Tibial artery (tissue), 4 donors: ENCODE results near the gene TLCD3B.
A peak's percentile ranks its signal among the peaks of the same experiment; 100 is the strongest.

Source experiments
- DNase-seq, 2 donors: peaks; one replicate each; pipeline ENCODE4 v3.0.0-alpha.2; 2019
- H3K27ac ChIP-seq, 2 donors: fragments of 200-600 bp; sonication (generic) in 1 of 2; 1 replicate in 1 of 2; 2 replicates in 1 of 2; pipeline ENCODE4 v1.5.1; 2018 to 2019; ENCODE audit warnings: mild to moderate bottlenecking in 1 of 2
- H3K27me3 ChIP-seq, 2 donors: fragments of 200-600 bp; sonication (generic) in 1 of 2; one replicate each; pipeline versions ENCODE4 v1.5.1 to v1.6.0; 2016 to 2019
- H3K36me3 ChIP-seq, 3 donors: fragments of 200-600 bp; sonication (generic) in 2 of 3; one replicate each; pipeline ENCODE4 v1.5.1; 2016 to 2019; ENCODE audit warnings: mild to moderate bottlenecking in 2 of 3
- H3K4me1 ChIP-seq, 4 donors: fragments of 200-600 bp; sonication (generic) in 2 of 4; 1 replicate in 3 of 4; 2 replicates in 1 of 4; pipeline ENCODE4 v1.5.1; 2016 to 2019
- H3K4me3 ChIP-seq, 2 donors: fragments of 200-600 bp; sonication (generic) in 1 of 2; 1 replicate in 1 of 2; 2 replicates in 1 of 2; pipeline ENCODE4 v1.5.1; 2018 to 2019; ENCODE audit warnings: mild to moderate bottlenecking in 2 of 2
- H3K9me3 ChIP-seq, 3 donors: fragments of 200-600 bp; sonication (generic) in 1 of 3; one replicate each; pipeline ENCODE4 v1.5.1; 2016 to 2019
- CTCF ChIP-seq, 2 experiments: fragments of 200-600 bp in 1 of 2; fragments of 450-650 bp in 1 of 2; IDR thresholded peaks; one replicate each; pipeline ENCODE4 v1.5.1; 2017 to 2019; ENCODE audit warnings: antibody characterized with exemption in 2 of 2, mild to moderate bottlenecking in 1 of 2, moderate library complexity in 1 of 2
- intact Hi-C: fragments of 100-400 bp; cut with DNase I; formaldehyde crosslinking; loops from one replicate; pipeline ENCODE4 v1.15.0; 2023; ENCODE audit warnings: low total_unique reads

Gene TLCD3B

GRCh38 chr16:30067584-30067916 is 36.5 kb upstream of the TLCD3B start:
- H3K36me3 ChIP-seq: peaks cover 55 to 60% (median 57%) of the 10 kb centered on the region in 3 donors
- H3K9me3 ChIP-seq: no peaks in the 10 kb centered on the region
- TF ChIP-seq CTCF (IDR thresholded peaks at IDR 0.05): no peak
- intact Hi-C loops: no loop called here
- peak overlapping the region; percentile 98 to 99 for H3K4me3 ChIP-seq
- peaks cover 0 to 64% (median 54%) of the 10 kb centered on the region in 4 donors for H3K4me1 ChIP-seq
- peak overlapping the region; percentile 96 to 97 for H3K27ac ChIP-seq
- no peaks in the 10 kb centered on the region for H3K27me3 ChIP-seq
- no peak for DNase-seq

- H3K27me3 ChIP-seq: no peaks in the 10 kb centered on the region
- peaks cover 0 to 66% (median 55%) of the 10 kb centered on the region in 4 donors for H3K4me1 ChIP-seq
- H3K9me3 ChIP-seq: no peaks in the 10 kb centered on the region
- H3K27ac ChIP-seq: peak overlapping the region; percentile 96 to 97
- intact Hi-C loops: loop anchor here (1.0 kb wide), 1 partner anchor 340 kb away; the partner anchor contains the start of gene ZNF771
- H3K36me3 ChIP-seq: peaks cover 51 to 54% (median 51%) of the 10 kb centered on the region in 3 donors
- no peak for TF ChIP-seq CTCF (IDR thresholded peaks at IDR 0.05)
- peak overlapping the region; percentile 98 to 99 for H3K4me3 ChIP-seq
- peak in 1 of 2 donors; percentile 79 for DNase-seq
Measured at GRCh38 chr16:30066761-30067583, 35.9 kb upstream of the TLCD3B start.

- Histone ChIP-seq H3K27ac (peak overlapping the region; percentile 96 to 97), H3K9me3 (no peaks in the 10 kb centered on the region), H3K27me3 (no peaks in the 10 kb centered on the region), H3K4me1 (peaks cover 0 to 64% (median 55%) of the 10 kb centered on the region in 4 donors), H3K4me3 (peak overlapping the region; percentile 98 to 99), H3K36me3 (peaks cover 43 to 46% (median 43%) of the 10 kb centered on the region in 3 donors)
- no peak for DNase-seq
- intact Hi-C loops: loop anchor here (1.0 kb wide), 1 partner anchor 341 kb away; the partner anchor contains the start of gene ZNF771
- no peak for TF ChIP-seq CTCF (IDR thresholded peaks at IDR 0.05)
Measured at GRCh38 chr16:30065943-30066760, 35.1 kb upstream of the TLCD3B start.

GRCh38 chr16:30065102-30065942 is 34.3 kb upstream of the TLCD3B start, which contains the start of gene ALDOA:
Gene ALDOA (plus strand): TSS chr16:30065760. CDS start chr16:30066898, 1,138 bp downstream.
- peak in 1 of 2 experiments; percentile 21 for TF ChIP-seq CTCF (IDR thresholded peaks at IDR 0.05)
- Histone ChIP-seq H3K4me3 (peak within 1 kb of the TSS; percentile 98 to 99), H3K9me3 (no peaks in the 10 kb centered on the region), H3K27ac (peak within 1 kb of the TSS; percentile 96 to 97), H3K36me3 (peaks cover 34 to 38% (median 35%) of the 10 kb centered on the region in 3 donors), H3K27me3 (no peaks in the 10 kb centered on the region), H3K4me1 (peaks cover 0 to 60% (median 52%) of the 10 kb centered on the region in 4 donors)
- intact Hi-C loops: no loop called here
- DNase-seq: peak; percentile 98 to 99

- H3K27me3 ChIP-seq: no peaks in the 10 kb centered on the region
- peak overlapping the region; percentile 96 to 97 for H3K27ac ChIP-seq
- no peak for DNase-seq
- intact Hi-C loops: no loop called here
- peaks cover 28 to 32% (median 29%) of the 10 kb centered on the region in 3 donors for H3K36me3 ChIP-seq
- H3K4me3 ChIP-seq: peak overlapping the region; percentile 98 to 99
- H3K4me1 ChIP-seq: peaks cover 0 to 60% (median 46%) of the 10 kb centered on the region in 4 donors
- no peak for TF ChIP-seq CTCF (IDR thresholded peaks at IDR 0.05)
- H3K9me3 ChIP-seq: no peaks in the 10 kb centered on the region
Measured at GRCh38 chr16:30064729-30065101, 33.6 kb upstream of the TLCD3B start.
